ENCODE measurements around the gene SERGEF. TPM values are rescaled to one million over a fixed set of nuclear protein-coding genes. Genes with fewer than 3 reads are reported as not detected.

The SERGEF gene
- total and polyA plus RNA-seq, 10 of the 15 experiments (the other 5 are each of a cell fraction or from before 2014, with no cell fraction given), result 14.6 to 27.8 (median 22.4) TPM

DNA sequence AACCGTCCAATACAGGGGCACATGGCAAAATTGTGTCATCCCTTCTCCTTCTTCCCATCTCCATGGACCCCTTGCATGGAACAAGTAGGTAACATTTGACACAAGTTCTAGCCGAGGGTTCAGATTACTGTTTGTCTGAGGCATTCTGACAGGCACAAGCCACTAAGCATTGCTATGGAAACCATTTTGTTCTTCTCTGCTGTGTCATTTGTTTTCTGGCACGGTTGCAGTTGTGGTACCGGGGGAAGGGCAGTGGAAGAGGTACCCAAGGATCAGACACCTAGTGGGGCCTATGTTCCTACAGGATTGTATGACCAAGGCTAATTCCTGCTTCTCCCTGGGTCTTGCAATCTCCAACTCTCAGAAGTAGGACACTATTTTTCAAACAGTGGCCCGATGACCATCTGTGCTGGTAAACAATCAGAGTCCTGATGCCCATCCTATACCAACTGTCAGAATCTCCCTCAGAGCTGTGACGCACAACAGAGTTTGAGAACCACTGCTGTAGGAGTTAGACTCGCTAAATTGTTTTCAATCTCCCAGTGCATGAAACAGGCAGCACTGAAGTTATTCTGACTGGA lies 209.0 kb downstream of the SERGEF start (continued):
- TF ChIP-seq, protein P1, sequence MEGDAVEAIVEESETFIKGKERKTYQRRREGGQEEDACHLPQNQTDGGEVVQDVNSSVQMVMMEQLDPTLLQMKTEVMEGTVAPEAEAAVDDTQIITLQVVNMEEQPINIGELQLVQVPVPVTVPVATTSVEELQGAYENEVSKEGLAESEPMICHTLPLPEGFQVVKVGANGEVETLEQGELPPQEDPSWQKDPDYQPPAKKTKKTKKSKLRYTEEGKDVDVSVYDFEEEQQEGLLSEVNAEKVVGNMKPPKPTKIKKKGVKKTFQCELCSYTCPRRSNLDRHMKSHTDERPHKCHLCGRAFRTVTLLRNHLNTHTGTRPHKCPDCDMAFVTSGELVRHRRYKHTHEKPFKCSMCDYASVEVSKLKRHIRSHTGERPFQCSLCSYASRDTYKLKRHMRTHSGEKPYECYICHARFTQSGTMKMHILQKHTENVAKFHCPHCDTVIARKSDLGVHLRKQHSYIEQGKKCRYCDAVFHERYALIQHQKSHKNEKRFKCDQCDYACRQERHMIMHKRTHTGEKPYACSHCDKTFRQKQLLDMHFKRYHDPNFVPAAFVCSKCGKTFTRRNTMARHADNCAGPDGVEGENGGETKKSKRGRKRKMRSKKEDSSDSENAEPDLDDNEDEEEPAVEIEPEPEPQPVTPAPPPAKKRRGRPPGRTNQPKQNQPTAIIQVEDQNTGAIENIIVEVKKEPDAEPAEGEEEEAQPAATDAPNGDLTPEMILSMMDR (IDR thresholded peaks at IDR 0.05 in 2 of 3, conservative IDR thresholded peaks at IDR 0.05 in 1 of 3; ENCODE audit: control insufficient read depth in 2 of 3, extremely low read depth in 1 of 3, insufficient read depth in 1 of 3, low read depth in 3 of 3, low read length in 3 of 3), result no peak
- no peak for TF ChIP-seq SUPT20H (IDR thresholded peaks at IDR 0.05; ENCODE audit: borderline replicate concordance, control insufficient read depth, low read depth, low read length)
- TF ChIP-seq CHD2 (IDR thresholded peaks at IDR 0.05; ENCODE audit: borderline replicate concordance, low read depth, low read length), result no peak
- TF ChIP-seq ATF7 (IDR thresholded peaks at IDR 0.05; ENCODE audit: low read depth), result no peak
- TF ChIP-seq, protein P2, sequence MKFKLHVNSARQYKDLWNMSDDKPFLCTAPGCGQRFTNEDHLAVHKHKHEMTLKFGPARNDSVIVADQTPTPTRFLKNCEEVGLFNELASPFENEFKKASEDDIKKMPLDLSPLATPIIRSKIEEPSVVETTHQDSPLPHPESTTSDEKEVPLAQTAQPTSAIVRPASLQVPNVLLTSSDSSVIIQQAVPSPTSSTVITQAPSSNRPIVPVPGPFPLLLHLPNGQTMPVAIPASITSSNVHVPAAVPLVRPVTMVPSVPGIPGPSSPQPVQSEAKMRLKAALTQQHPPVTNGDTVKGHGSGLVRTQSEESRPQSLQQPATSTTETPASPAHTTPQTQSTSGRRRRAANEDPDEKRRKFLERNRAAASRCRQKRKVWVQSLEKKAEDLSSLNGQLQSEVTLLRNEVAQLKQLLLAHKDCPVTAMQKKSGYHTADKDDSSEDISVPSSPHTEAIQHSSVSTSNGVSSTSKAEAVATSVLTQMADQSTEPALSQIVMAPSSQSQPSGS (IDR thresholded peaks at IDR 0.05; ENCODE audit: low read length), result no peak

DNA sequence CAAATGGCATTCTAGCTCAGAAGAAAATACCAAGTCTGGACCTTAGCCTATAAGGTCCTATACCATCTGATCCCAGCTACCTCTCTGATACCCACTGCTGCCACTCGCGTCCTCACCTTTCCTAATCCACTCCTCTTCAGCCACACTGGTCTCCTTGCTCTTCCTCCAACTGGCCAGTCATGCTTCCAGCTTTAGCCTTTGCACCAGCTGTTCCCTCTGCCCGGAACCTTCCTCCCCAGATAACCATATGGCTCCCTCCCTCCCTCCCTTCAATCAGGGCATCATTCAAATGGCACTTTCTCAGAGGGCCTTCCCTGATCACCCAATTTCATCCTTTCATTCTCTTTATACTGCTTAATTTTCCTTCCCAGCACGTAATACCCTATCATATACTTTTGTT lies 210.4 kb downstream of the SERGEF start:
- no TSS peak for BruUV-seq (replicated peaks)
- no peaks in the 10 kb centered on the region for H3K4me1 ChIP-seq (ENCODE audit: control insufficient read depth, insufficient read depth, low read length)
- intact Hi-C loops (cut with micrococcal nuclease; ENCODE audit: unreplicated experiment), result no loop called here
- no peak for FAIRE-seq
- H3K9me3 ChIP-seq (replicated peaks; ENCODE audit: control insufficient read depth, insufficient read depth, low read length), result no peaks in the 10 kb centered on the region
- no peak overlapping the region for H3K4me2 ChIP-seq (ENCODE audit: control insufficient read depth, insufficient read depth)
- ChIA-PET SMC1A (ENCODE audit: uncharacterized antibody, unreplicated experiment) (interaction anchor here (1.1 kb wide), 1 partner anchor 10 kb away, joined by 4 read pairs; no protein-coding TSS in a partner anchor), CTCF (no interaction called here), RAD21 (ENCODE audit: unreplicated experiment) (no interaction called here), POLR2A (no interaction called here)
- H3K4me3 ChIP-seq, result no peak overlapping the region
- H3K27ac ChIP-seq (ENCODE audit: control insufficient read depth, insufficient read depth), result no peak overlapping the region
- no peak for DNase-seq (ENCODE audit: low read depth, low spot score)
- no peaks in the 10 kb centered on the region for H3K79me2 ChIP-seq (ENCODE audit: control insufficient read depth, insufficient read depth, low read length)
- H2AFZ ChIP-seq (ENCODE audit: control insufficient read depth, low read depth, low read length), result no peak overlapping the region
- no peak for ATAC-seq
- H4K20me1 ChIP-seq (ENCODE audit: control insufficient read depth, insufficient read depth), result no peaks in the 10 kb centered on the region
- in situ Hi-C loops (cut with MboI), result no loop called here
- H3K27me3 ChIP-seq (replicated peaks in 1 of 2; ENCODE audit: control insufficient read depth in 2 of 2, insufficient read depth in 2 of 2, low read length in 1 of 2), result no peaks in the 10 kb centered on the region
- no peak overlapping the region for H3K9ac ChIP-seq (ENCODE audit: control insufficient read depth, insufficient read depth, low read length)
- no peaks in the 10 kb centered on the region; a peak in 1 of 4 replicates for H3K36me3 ChIP-seq (ENCODE audit: control insufficient read depth in 2 of 2, insufficient read depth in 2 of 2, low read length in 1 of 2)
- WGBS (ENCODE audit: insufficient coverage, insufficient replicate concordance, low lambda C conversion rate, missing lambda C conversion rate), result 92% methylated on average over 4 of the region's 4 CpGs
- TF ChIP-seq BHLHE40 (IDR thresholded peaks at IDR 0.05; ENCODE audit: borderline replicate concordance in 1 of 2, low read depth in 2 of 2, low read length in 1 of 2) (no peak), WRNIP1 (IDR thresholded peaks at IDR 0.05; ENCODE audit: borderline replicate concordance, low read depth, low read length) (no peak), ZNF24 (IDR thresholded peaks at IDR 0.05) (no peak), NFIC (IDR thresholded peaks at IDR 0.05; ENCODE audit: low read depth, low read length) (no peak), RB1 (IDR thresholded peaks at IDR 0.05; ENCODE audit: borderline replicate concordance) (no peak), NR2C1 (IDR thresholded peaks at IDR 0.05) (no peak)
- TF ChIP-seq, protein P3, sequence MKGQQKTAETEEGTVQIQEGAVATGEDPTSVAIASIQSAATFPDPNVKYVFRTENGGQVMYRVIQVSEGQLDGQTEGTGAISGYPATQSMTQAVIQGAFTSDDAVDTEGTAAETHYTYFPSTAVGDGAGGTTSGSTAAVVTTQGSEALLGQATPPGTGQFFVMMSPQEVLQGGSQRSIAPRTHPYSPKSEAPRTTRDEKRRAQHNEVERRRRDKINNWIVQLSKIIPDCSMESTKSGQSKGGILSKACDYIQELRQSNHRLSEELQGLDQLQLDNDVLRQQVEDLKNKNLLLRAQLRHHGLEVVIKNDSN (IDR thresholded peaks at IDR 0.05; ENCODE audit: borderline replicate concordance, extremely low read length, insufficient read depth, low read depth, low read length), result no peak
- TF ChIP-seq, protein P4, sequence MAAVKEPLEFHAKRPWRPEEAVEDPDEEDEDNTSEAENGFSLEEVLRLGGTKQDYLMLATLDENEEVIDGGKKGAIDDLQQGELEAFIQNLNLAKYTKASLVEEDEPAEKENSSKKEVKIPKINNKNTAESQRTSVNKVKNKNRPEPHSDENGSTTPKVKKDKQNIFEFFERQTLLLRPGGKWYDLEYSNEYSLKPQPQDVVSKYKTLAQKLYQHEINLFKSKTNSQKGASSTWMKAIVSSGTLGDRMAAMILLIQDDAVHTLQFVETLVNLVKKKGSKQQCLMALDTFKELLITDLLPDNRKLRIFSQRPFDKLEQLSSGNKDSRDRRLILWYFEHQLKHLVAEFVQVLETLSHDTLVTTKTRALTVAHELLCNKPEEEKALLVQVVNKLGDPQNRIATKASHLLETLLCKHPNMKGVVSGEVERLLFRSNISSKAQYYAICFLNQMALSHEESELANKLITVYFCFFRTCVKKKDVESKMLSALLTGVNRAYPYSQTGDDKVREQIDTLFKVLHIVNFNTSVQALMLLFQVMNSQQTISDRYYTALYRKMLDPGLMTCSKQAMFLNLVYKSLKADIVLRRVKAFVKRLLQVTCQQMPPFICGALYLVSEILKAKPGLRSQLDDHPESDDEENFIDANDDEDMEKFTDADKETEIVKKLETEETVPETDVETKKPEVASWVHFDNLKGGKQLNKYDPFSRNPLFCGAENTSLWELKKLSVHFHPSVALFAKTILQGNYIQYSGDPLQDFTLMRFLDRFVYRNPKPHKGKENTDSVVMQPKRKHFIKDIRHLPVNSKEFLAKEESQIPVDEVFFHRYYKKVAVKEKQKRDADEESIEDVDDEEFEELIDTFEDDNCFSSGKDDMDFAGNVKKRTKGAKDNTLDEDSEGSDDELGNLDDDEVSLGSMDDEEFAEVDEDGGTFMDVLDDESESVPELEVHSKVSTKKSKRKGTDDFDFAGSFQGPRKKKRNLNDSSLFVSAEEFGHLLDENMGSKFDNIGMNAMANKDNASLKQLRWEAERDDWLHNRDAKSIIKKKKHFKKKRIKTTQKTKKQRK (IDR thresholded peaks at IDR 0.05; ENCODE audit: low read depth, low read length), result no peak
